Suprapubic skin (tissue), 4 donors: ENCODE data around the gene IFI27L2. TPM values are rescaled to one million over a fixed set of nuclear protein-coding genes. Genes with fewer than 3 reads are reported as not detected.

Experiments used
- DNase-seq, 2 donors: peaks; one replicate each; pipeline ENCODE4 v3.0.0-alpha.2; 2019; ENCODE audit warnings: low spot score in 2 of 2
- H3K27ac ChIP-seq: fragments of 200-600 bp; sonication (generic); one replicate; pipeline ENCODE4 v1.5.1; 2019
- H3K27me3 ChIP-seq: fragments of 200-600 bp; sonication (generic); one replicate; pipeline ENCODE4 v1.5.1; 2019
- H3K36me3 ChIP-seq: fragments of 200-600 bp; sonication (generic); one replicate; pipeline ENCODE4 v1.5.1; 2019
- H3K4me1 ChIP-seq: fragments of 200-600 bp; sonication (generic); one replicate; pipeline ENCODE4 v1.5.1; 2019
- H3K4me3 ChIP-seq: fragments of 200-600 bp; sonication (generic); one replicate; pipeline ENCODE4 v1.5.1; 2019; ENCODE audit warnings: mild to moderate bottlenecking
- H3K9me3 ChIP-seq: fragments of 200-600 bp; sonication (generic); one replicate; pipeline ENCODE4 v1.5.1; 2019
- EP300 ChIP-seq: sonication (generic); formaldehyde crosslinking; IDR thresholded peaks from one replicate; pipeline ENCODE4 v1.6.1; 2017; ENCODE audit warnings: antibody characterized with exemption
- POLR2A ChIP-seq, 2 donors: fragments of 450-650 bp; IDR thresholded peaks; one replicate each; pipeline ENCODE4 v1.6.1; 2017; ENCODE audit warnings: antibody characterized with exemption in 2 of 2, mild to moderate bottlenecking in 2 of 2, moderate library complexity in 2 of 2
- POLR2AphosphoS5 ChIP-seq, 3 donors: sonication (generic); formaldehyde crosslinking; IDR thresholded peaks; one replicate each; pipeline ENCODE4 v1.6.1; 2017; ENCODE audit warnings: antibody characterized with exemption in 3 of 3
- whole genome bisulfite sequencing: methylation state at CpG from one replicate; pipeline ENCODE4 v1.1.5; 2018; 5-methylcytosine and 5-hydroxymethylcytosine counted together
- total RNA-seq, 4 donors: library from RNA; depleted of rRNA; stranded (reverse); fragments of >200 nt; gene quantifications; one replicate each; pipeline ENCODE4 v1.1.0, GENCODE V29; 2016
- TF ChIP-seq, protein P1 (sequence below), 2 donors: fragments of 200-600 bp in 1 of 2; fragments of 450-650 bp in 1 of 2; sonication (generic) in 1 of 2; IDR thresholded peaks; one replicate each; pipeline ENCODE4 v1.5.1; 2016 to 2019; ENCODE audit warnings: antibody characterized with exemption in 2 of 2, mild to moderate bottlenecking in 1 of 2, moderate library complexity in 1 of 2

Gene IFI27L2
- total RNA-seq, 4 donors from 2014 or later = 29.9 to 87.6 (median 61.1) TPM

DNA sequence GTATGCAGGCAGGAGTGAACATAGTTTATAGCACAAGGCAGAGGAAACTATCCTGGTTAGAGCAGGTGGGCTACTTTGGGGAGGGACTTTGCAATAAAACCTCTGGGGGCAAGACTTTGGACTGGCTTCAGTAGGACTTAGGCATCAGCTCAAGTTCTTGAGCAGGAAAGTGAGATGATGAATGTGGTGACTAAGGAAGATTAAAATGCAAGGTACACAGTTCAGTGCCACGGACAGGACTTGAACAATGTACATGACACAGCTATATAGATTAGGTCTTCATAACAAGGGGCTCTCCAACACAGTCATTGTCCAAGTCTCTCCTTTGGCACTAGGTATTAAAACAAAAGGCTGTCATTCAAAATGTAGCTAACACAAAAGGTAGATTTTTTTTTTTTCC lies 23.3 kb upstream of the IFI27L2 start:
- H3K9me3 ChIP-seq = no peaks in the 10 kb centered on the region
- no peak for DNase-seq
- peaks cover 11% of the 10 kb centered on the region for H3K27me3 ChIP-seq
- TF ChIP-seq, protein P1, sequence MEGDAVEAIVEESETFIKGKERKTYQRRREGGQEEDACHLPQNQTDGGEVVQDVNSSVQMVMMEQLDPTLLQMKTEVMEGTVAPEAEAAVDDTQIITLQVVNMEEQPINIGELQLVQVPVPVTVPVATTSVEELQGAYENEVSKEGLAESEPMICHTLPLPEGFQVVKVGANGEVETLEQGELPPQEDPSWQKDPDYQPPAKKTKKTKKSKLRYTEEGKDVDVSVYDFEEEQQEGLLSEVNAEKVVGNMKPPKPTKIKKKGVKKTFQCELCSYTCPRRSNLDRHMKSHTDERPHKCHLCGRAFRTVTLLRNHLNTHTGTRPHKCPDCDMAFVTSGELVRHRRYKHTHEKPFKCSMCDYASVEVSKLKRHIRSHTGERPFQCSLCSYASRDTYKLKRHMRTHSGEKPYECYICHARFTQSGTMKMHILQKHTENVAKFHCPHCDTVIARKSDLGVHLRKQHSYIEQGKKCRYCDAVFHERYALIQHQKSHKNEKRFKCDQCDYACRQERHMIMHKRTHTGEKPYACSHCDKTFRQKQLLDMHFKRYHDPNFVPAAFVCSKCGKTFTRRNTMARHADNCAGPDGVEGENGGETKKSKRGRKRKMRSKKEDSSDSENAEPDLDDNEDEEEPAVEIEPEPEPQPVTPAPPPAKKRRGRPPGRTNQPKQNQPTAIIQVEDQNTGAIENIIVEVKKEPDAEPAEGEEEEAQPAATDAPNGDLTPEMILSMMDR (IDR thresholded peaks at IDR 0.05) = no peak
- TF ChIP-seq EP300 (no peak), POLR2AphosphoS5 (IDR thresholded peaks at IDR 0.05) (no peak), POLR2A (IDR thresholded peaks at IDR 0.05) (no peak)
- 92% methylated on average over 1 of the region's 1 CpG for WGBS
- H3K4me3 ChIP-seq = no peak overlapping the region
- no peaks in the 10 kb centered on the region for H3K4me1 ChIP-seq
- H3K27ac ChIP-seq = no peak overlapping the region
- no peaks in the 10 kb centered on the region for H3K36me3 ChIP-seq

DNA sequence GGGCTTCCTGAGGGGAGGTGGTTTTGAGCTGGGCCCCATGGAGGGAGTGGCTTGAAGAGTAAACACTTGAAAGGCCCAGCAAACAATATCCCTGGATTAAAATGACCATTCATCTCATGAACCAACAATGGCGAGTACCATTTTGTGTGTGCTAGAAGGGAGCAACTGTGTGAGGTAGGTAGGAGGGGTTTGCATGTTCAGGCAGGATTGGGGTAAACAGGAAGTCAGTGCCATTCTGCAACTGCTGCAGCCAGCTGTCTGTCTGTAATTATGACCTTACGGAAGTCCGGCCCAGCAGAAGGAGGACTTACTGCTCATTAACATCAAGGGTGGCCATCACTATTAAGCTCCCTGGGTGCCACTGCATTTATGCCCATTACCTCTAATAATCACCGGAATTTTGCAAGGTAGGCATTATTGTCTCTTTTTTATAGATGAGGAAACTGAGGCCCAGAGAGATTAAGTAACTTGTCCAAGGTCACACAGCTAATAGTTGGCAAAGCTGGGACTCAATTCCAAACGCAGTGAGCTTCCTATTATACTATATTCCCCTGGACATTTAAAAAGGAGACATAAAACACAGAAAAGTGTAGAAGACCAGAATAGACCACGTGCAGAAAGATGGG lies 16.6 kb upstream of the IFI27L2 start:
- H3K27ac ChIP-seq = no peak overlapping the region
- whole genome bisulfite sequencing = 86% methylated on average over 6 of the region's 6 CpGs
- H3K4me3 ChIP-seq = no peak overlapping the region
- no peaks in the 10 kb centered on the region for H3K27me3 ChIP-seq
- no peak for DNase-seq
- TF ChIP-seq, protein P1 (IDR thresholded peaks at IDR 0.05) = no peak
- TF ChIP-seq EP300 (no peak), POLR2A (IDR thresholded peaks at IDR 0.05) (no peak), POLR2AphosphoS5 (IDR thresholded peaks at IDR 0.05) (no peak)
- H3K9me3 ChIP-seq = no peaks in the 10 kb centered on the region
- no peaks in the 10 kb centered on the region for H3K4me1 ChIP-seq
- no peaks in the 10 kb centered on the region for H3K36me3 ChIP-seq

DNA sequence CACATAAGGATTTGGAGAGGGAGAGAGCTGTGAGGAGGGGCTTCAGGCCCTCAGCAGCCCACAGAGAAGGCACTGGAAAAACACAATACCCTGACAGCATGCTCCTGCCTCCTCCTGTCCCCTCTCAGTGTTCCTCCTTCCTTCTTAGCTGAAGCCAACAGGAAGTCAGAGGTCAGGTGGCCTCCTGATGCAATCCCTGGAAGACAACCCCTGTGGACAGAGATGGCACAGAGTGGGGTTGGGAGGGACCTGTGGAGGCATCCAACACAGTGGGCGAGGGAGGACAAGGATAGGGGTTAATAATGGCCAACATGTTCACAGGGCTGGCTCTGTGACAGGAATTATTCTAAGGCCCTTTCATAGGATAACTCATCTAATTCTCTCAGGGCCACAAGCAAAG lies 15.4 kb upstream of the IFI27L2 start:
- TF ChIP-seq POLR2AphosphoS5 (IDR thresholded peaks at IDR 0.05) (no peak), POLR2A (IDR thresholded peaks at IDR 0.05) (no peak), EP300 (no peak)
- TF ChIP-seq, protein P1 (IDR thresholded peaks at IDR 0.05) = no peak
- WGBS = 47% methylated on average over 1 of the region's 1 CpG

DNA sequence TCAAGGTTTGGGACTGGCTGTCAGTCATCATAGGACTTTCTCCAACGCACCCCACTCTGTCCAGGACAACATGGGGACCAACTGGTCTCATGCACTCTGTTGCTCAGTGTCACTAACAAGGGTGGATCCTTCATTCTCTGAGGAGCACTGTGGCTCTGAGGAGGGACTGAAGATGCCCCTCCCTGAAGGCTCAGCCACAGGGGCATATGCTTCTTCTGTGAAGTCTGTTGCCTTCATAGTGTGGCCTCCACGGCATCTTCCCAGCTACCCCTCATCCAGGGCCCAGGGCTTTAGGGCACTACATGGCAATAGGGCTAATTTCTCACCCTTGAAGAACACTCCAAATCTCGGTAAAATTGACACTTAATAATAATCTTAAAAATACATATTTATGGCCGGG lies 14.3 kb upstream of the IFI27L2 start:
- H3K4me3 ChIP-seq = no peak overlapping the region
- H3K36me3 ChIP-seq = no peaks in the 10 kb centered on the region
- no peak for DNase-seq
- WGBS = 87% methylated on average over 4 of the region's 4 CpGs
- H3K9me3 ChIP-seq = no peaks in the 10 kb centered on the region
- H3K4me1 ChIP-seq = no peaks in the 10 kb centered on the region
- no peaks in the 10 kb centered on the region for H3K27me3 ChIP-seq
- TF ChIP-seq POLR2AphosphoS5 (IDR thresholded peaks at IDR 0.05) (no peak), POLR2A (IDR thresholded peaks at IDR 0.05) (no peak), EP300 (no peak)
- TF ChIP-seq, protein P1 (IDR thresholded peaks at IDR 0.05) = no peak
- no peak overlapping the region for H3K27ac ChIP-seq

More for the DNA sequence above, 15.4 kb upstream of the IFI27L2 start:
- Histone ChIP-seq H3K4me1 (no peaks in the 10 kb centered on the region), H3K9me3 (no peaks in the 10 kb centered on the region), H3K27ac (no peak overlapping the region), H3K27me3 (no peaks in the 10 kb centered on the region), H3K36me3 (no peaks in the 10 kb centered on the region), H3K4me3 (no peak overlapping the region)
- no peak for DNase-seq

DNA sequence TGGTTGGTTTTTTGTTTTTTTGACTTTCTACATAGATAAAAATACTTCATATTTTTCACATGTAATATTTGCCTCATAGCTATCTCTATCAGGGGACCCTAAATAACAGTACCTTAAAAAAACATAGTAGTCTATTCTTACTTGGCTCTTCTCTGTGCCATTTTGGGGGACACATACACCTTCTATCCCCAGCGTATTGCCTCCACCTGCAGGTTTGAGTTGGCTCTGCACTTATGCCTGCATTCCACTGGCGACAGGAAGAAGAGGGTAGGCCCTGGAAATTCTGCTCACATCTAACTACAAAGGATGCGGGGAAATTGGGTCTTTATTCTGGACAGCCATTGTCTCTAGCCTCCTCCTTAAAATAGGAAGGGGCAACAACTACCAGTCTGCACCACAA lies 13.8 kb upstream of the IFI27L2 start:
- Histone ChIP-seq H3K4me3 (no peak overlapping the region), H3K9me3 (no peaks in the 10 kb centered on the region), H3K36me3 (no peaks in the 10 kb centered on the region), H3K27ac (no peak overlapping the region), H3K4me1 (no peaks in the 10 kb centered on the region), H3K27me3 (no peaks in the 10 kb centered on the region)
- no peak for DNase-seq
- WGBS = 67% methylated on average over 3 of the region's 3 CpGs
- TF ChIP-seq EP300 (no peak), POLR2AphosphoS5 (IDR thresholded peaks at IDR 0.05) (no peak), POLR2A (IDR thresholded peaks at IDR 0.05) (no peak)
- TF ChIP-seq, protein P1 (IDR thresholded peaks at IDR 0.05) = no peak
